ENCODE data around the gene C9orf72. TPM values are rescaled to one million over a fixed set of nuclear protein-coding genes. Genes with fewer than 3 reads are reported as not detected.

The C9orf72 gene
- total and polyA plus RNA-seq, 9 of the 15 experiments (the other 6 are each of a cell fraction or from before 2014, with no cell fraction given) = 2.3 to 7.3 (median 4.1) TPM

GRCh38 chr9:27556470-27556869 is 16.8 kb downstream of the C9orf72 start:
- no peak overlapping the region for H3K4me3 ChIP-seq
- H4K20me1 ChIP-seq (replicated peaks; ENCODE audit: control insufficient read depth, insufficient read depth, low read length) = no peaks in the 10 kb centered on the region
- H3K27ac ChIP-seq (ENCODE audit: extremely low read depth, low read depth, low read length) = no peak overlapping the region
- TF ChIP-seq CEBPG (CRISPR knock-in tag; IDR thresholded peaks at IDR 0.05) (no peak), CEBPG (tag; conservative IDR thresholded peaks at IDR 0.05 in 1 of 2, IDR thresholded peaks at IDR 0.05 in 1 of 2) (no peak), EZH2 (IDR thresholded peaks at IDR 0.05; ENCODE audit: borderline replicate concordance, low read depth, low read length) (no peak), EP400 (IDR thresholded peaks at IDR 0.05) (no peak), SPI1 (IDR thresholded peaks at IDR 0.05; ENCODE audit: borderline replicate concordance, low read depth, low read length) (no peak), HEY1 (CRISPR knock-in tag; IDR thresholded peaks at IDR 0.05; ENCODE audit: borderline replicate concordance) (no peak), FOXA3 (CRISPR knock-in tag; conservative IDR thresholded peaks at IDR 0.05 in 1 of 2, IDR thresholded peaks at IDR 0.05 in 1 of 2) (no peak), ZNF75A (CRISPR knock-in tag; IDR thresholded peaks at IDR 0.05) (no peak), PRPF4 (IDR thresholded peaks at IDR 0.05; ENCODE audit: insufficient read depth, low read depth, low read length, poor library complexity, severe bottlenecking) (no peak), ZNF586 (CRISPR knock-in tag; conservative IDR thresholded peaks at IDR 0.05) (no peak), ZNF57 (CRISPR knock-in tag; IDR thresholded peaks at IDR 0.05) (no peak), MTF1 (CRISPR knock-in tag; IDR thresholded peaks at IDR 0.05; ENCODE audit: borderline replicate concordance) (no peak)
- TF ChIP-seq, protein P1, sequence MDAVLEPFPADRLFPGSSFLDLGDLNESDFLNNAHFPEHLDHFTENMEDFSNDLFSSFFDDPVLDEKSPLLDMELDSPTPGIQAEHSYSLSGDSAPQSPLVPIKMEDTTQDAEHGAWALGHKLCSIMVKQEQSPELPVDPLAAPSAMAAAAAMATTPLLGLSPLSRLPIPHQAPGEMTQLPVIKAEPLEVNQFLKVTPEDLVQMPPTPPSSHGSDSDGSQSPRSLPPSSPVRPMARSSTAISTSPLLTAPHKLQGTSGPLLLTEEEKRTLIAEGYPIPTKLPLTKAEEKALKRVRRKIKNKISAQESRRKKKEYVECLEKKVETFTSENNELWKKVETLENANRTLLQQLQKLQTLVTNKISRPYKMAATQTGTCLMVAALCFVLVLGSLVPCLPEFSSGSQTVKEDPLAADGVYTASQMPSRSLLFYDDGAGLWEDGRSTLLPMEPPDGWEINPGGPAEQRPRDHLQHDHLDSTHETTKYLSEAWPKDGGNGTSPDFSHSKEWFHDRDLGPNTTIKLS (IDR thresholded peaks at IDR 0.05; ENCODE audit: borderline replicate concordance, low read depth) = no peak
- TF ChIP-seq, protein P2, sequence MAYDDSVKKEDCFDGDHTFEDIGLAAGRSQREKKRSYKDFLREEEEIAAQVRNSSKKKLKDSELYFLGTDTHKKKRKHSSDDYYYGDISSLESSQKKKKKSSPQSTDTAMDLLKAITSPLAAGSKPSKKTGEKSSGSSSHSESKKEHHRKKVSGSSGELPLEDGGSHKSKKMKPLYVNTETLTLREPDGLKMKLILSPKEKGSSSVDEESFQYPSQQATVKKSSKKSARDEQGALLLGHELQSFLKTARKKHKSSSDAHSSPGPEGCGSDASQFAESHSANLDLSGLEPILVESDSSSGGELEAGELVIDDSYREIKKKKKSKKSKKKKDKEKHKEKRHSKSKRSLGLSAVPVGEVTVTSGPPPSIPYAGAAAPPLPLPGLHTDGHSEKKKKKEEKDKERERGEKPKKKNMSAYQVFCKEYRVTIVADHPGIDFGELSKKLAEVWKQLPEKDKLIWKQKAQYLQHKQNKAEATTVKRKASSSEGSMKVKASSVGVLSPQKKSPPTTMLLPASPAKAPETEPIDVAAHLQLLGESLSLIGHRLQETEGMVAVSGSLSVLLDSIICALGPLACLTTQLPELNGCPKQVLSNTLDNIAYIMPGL (CRISPR knock-in tag; IDR thresholded peaks at IDR 0.05) = no peak
- intact Hi-C loops (cut with micrococcal nuclease) = no loop called here
- no peaks in the 10 kb centered on the region for H3K9me3 ChIP-seq (replicated peaks; ENCODE audit: control insufficient read depth, insufficient read depth, low read depth, low read length)
- in situ Hi-C loops (cut with MboI) = no loop called here
- DNase-seq (ENCODE audit: extremely low read depth in 1 of 4, low spot score in 3 of 4) (no peak), ATAC-seq (no peak), FAIRE-seq (no peak)
- 68% methylated on average over 5 of the region's 8 CpGs for WGBS (ENCODE audit: insufficient coverage, low coverage, missing lambda C conversion rate)
- no peaks in the 10 kb centered on the region for H3K4me1 ChIP-seq (replicated peaks in 1 of 2; ENCODE audit: control insufficient read depth in 2 of 2, insufficient read depth in 2 of 2, low read length in 2 of 2)
- no peaks in the 10 kb centered on the region for H3K79me2 ChIP-seq (ENCODE audit: control insufficient read depth, insufficient read depth, low read length)
- ChIA-PET CTCF (ENCODE audit: low intra/inter-chr PET ratio) (no interaction called here), POLR2A (interaction anchor here (0.7 kb wide), 1 partner anchor 58 kb away, joined by 3 read pairs; no protein-coding TSS in a partner anchor)
- BruUV-seq (replicated peaks) = no TSS peak
- no peak overlapping the region for H2AFZ ChIP-seq (ENCODE audit: low read depth, low read length)
- no peak overlapping the region for H3K4me2 ChIP-seq (ENCODE audit: insufficient read depth, low read length)
- no peak overlapping the region for H3K9ac ChIP-seq (ENCODE audit: insufficient read depth in 1 of 2, low read depth in 2 of 2, low read length in 2 of 2)
- 0 out of 3 replicates have a peak, but pooled peaks cover 2% of the 10 kb centered on the region for H3K36me3 ChIP-seq (ENCODE audit: control insufficient read depth, insufficient read depth, low read length)
- no peaks in the 10 kb centered on the region for H3K9me1 ChIP-seq (ENCODE audit: control insufficient read depth, insufficient read depth, low read length)
- H3K27me3 ChIP-seq (ENCODE audit: control insufficient read depth in 2 of 2, insufficient read depth in 2 of 2, low read length in 2 of 2) = no peaks in the 10 kb centered on the region

All from K562 (cell line).